Fibroblast of lung (primary cell): ENCODE measurements around the gene NCK2. TPM values are rescaled to one million over a fixed set of nuclear protein-coding genes. Genes with fewer than 3 reads are reported as not detected.

ENCODE experiments used
- DNase-seq, 2 donors: peaks; one replicate each; pipeline versions ENCODE4 v3.0.0 to v3.0.0-alpha.2; 2010; ENCODE audit warnings: low read depth in 2 of 2
- H2AFZ ChIP-seq: 2 replicates; pipeline ENCODE4 v1.5.1; 2012; ENCODE audit warnings: low read length, control low read depth, inconsistent platforms
- H3K27ac ChIP-seq: 2 replicates; pipeline ENCODE4 v1.5.1; 2011; ENCODE audit warnings: low read length, control low read depth; ENCODE audit not compliant: insufficient read depth
- H3K27me3 ChIP-seq: 2 replicates; pipeline ENCODE4 v1.5.1; 2011; ENCODE audit warnings: mild to moderate bottlenecking, low read length; ENCODE audit not compliant: control insufficient read depth, insufficient read depth
- H3K36me3 ChIP-seq: 2 replicates; pipeline ENCODE4 v1.5.1; 2011; ENCODE audit warnings: low read length; ENCODE audit not compliant: control insufficient read depth, insufficient read depth
- H3K4me1 ChIP-seq: 2 replicates; pipeline ENCODE4 v1.5.1; 2011; ENCODE audit warnings: low read length; ENCODE audit not compliant: control insufficient read depth, insufficient read depth; ENCODE audit errors: extremely low read depth
- H3K4me2 ChIP-seq: 2 replicates; pipeline ENCODE4 v1.5.1; 2011; ENCODE audit warnings: low read length, control low read depth; ENCODE audit not compliant: insufficient read depth; ENCODE audit errors: extremely low read depth
- H3K4me3 ChIP-seq, 4 experiments: fragments of 200-600 bp in 1 of 4; sonication (generic) in 1 of 4; replicated peaks in 1 of 4; 2 replicates each; pipeline ENCODE4 v1.5.1; 2011 to 2016; ENCODE audit warnings: low read length in 4 of 4, low read depth in 3 of 4, mild to moderate bottlenecking in 3 of 4, control low read depth in 2 of 4, inconsistent platforms in 1 of 4, mixed read lengths in 1 of 4; ENCODE audit not compliant: insufficient read depth in 1 of 4; ENCODE audit errors: control extremely low read depth in 1 of 4
- H3K79me2 ChIP-seq: 2 replicates; pipeline ENCODE4 v1.5.1; 2012; ENCODE audit warnings: mild to moderate bottlenecking, low read length, inconsistent platforms; ENCODE audit not compliant: control insufficient read depth, insufficient read depth
- H3K9ac ChIP-seq: 2 replicates; pipeline ENCODE4 v1.5.1; 2011; ENCODE audit warnings: mild to moderate bottlenecking, low read length, control low read depth; ENCODE audit not compliant: insufficient read depth
- H3K9me3 ChIP-seq: 2 replicates; pipeline ENCODE4 v1.5.1; 2012; ENCODE audit warnings: low read depth, low read length; ENCODE audit not compliant: control insufficient read depth, insufficient read depth
- H4K20me1 ChIP-seq: 2 replicates; pipeline ENCODE4 v1.5.1; 2011; ENCODE audit warnings: low read length; ENCODE audit not compliant: control insufficient read depth, insufficient read depth; ENCODE audit errors: extremely low read depth
- CTCF ChIP-seq, 2 donors: IDR thresholded peaks in 1 of 2; conservative IDR thresholded peaks in 1 of 2; 1 replicate in 1 of 2; 2 replicates in 1 of 2; pipeline ENCODE4 v1.5.1; 2011 to 2012; ENCODE audit warnings: low read length in 2 of 2, control low read depth in 1 of 2, inconsistent platforms in 1 of 2, low read depth in 1 of 2, mild to moderate bottlenecking in 1 of 2
- EZH2 ChIP-seq: IDR thresholded peaks from 2 replicates; pipeline ENCODE4 v1.5.1; 2012; ENCODE audit warnings: low read length, control low read depth, mild to moderate bottlenecking; ENCODE audit errors: missing control alignments
- polyA plus RNA-seq, 2 donors: library from polyadenylated mRNA; depleted of rRNA in 1 of 2; stranded (reverse) in 1 of 2; unstranded in 1 of 2; fragments of >200 nt; gene quantifications; 2 replicates each; pipeline ENCODE4 v1.2.1, GENCODE V29; 2011 to 2012; ENCODE audit warnings: missing spikeins in 1 of 2
- total RNA-seq: library from RNA; depleted of rRNA; stranded (reverse); fragments of >200 nt; gene quantifications from 2 replicates; pipeline ENCODE4 v1.2.1, GENCODE V29; 2014

The NCK2 gene
- total and polyA plus RNA-seq, 2 donors (not counting 1 experiment from before 2014, with no cell fraction given), result 25.4 to 51.3 TPM

GRCh38 chr2:105701042-105701441 is 43.7 kb upstream of the NCK2 start:
- no peak for DNase-seq
- H3K9ac ChIP-seq, result no peak overlapping the region

DNA sequence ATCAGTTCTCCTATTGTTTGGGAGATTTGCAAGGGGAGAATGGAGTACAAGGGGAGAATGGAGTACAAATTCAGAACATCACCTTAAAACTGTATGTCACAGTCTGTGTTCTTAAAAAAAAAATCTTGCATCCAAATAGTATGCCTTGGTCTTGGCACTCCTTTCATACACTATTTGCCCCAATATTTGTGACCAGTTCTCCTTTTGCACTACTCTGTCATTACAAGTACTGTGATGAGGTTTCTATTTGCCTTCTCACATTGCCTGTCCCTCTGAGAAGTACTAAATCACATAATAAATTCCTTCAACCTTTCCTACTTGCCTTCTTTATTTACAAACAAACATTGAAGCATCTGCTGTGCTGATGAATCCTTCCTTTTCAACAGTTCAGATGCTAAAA is 36.0 kb upstream of the NCK2 start:
- TF ChIP-seq CTCF (conservative IDR thresholded peaks at IDR 0.05 in 1 of 2, IDR thresholded peaks at IDR 0.05 in 1 of 2; ENCODE audit: low read depth in 1 of 2, low read length in 2 of 2) (no peak), EZH2 (no peak)
- no peaks in the 10 kb centered on the region for H4K20me1 ChIP-seq
- no peak overlapping the region for H3K4me3 ChIP-seq
- no peaks in the 10 kb centered on the region for H3K4me1 ChIP-seq
- H3K9me3 ChIP-seq, result no peaks in the 10 kb centered on the region
- H2AFZ ChIP-seq, result no peak overlapping the region
- H3K4me2 ChIP-seq, result no peak overlapping the region
- H3K9ac ChIP-seq, result no peak overlapping the region
- H3K36me3 ChIP-seq, result no peaks in the 10 kb centered on the region
- no peak for DNase-seq
- no peaks in the 10 kb centered on the region for H3K27me3 ChIP-seq
- H3K79me2 ChIP-seq, result no peaks in the 10 kb centered on the region
- no peak overlapping the region for H3K27ac ChIP-seq

More at GRCh38 chr2:105701042-105701441, 43.7 kb upstream of the NCK2 start:
- H3K4me1 ChIP-seq, result no peaks in the 10 kb centered on the region
- no peaks in the 10 kb centered on the region for H4K20me1 ChIP-seq
- no peaks in the 10 kb centered on the region for H3K27me3 ChIP-seq
- no peak overlapping the region for H3K4me2 ChIP-seq
- H3K9me3 ChIP-seq, result no peaks in the 10 kb centered on the region
- H3K4me3 ChIP-seq, result no peak overlapping the region
- H3K79me2 ChIP-seq, result no peaks in the 10 kb centered on the region
- TF ChIP-seq EZH2, result no peak
- no peak for TF ChIP-seq CTCF (conservative IDR thresholded peaks at IDR 0.05 in 1 of 2, IDR thresholded peaks at IDR 0.05 in 1 of 2; ENCODE audit: low read depth in 1 of 2, low read length in 2 of 2)
- no peaks in the 10 kb centered on the region for H3K36me3 ChIP-seq
- no peak overlapping the region for H3K27ac ChIP-seq
- no peak overlapping the region for H2AFZ ChIP-seq

- Histone ChIP-seq H4K20me1 (no peaks in the 10 kb centered on the region), H3K4me3 (no peak overlapping the region), H3K9me3 (no peaks in the 10 kb centered on the region), H3K27me3 (no peaks in the 10 kb centered on the region), H3K79me2 (no peaks in the 10 kb centered on the region), H3K9ac (no peak overlapping the region), H3K4me2 (no peak overlapping the region), H2AFZ (no peak overlapping the region), H3K4me1 (no peaks in the 10 kb centered on the region), H3K27ac (no peak overlapping the region), H3K36me3 (no peaks in the 10 kb centered on the region)
- TF ChIP-seq EZH2 (no peak), CTCF (conservative IDR thresholded peaks at IDR 0.05 in 1 of 2, IDR thresholded peaks at IDR 0.05 in 1 of 2; ENCODE audit: low read depth in 1 of 2, low read length in 2 of 2) (no peak)
- DNase-seq, result no peak
Measured at GRCh38 chr2:105711394-105711793, 33.3 kb upstream of the NCK2 start.
